Muscle of arm (tissue), 12 donors: ENCODE data around the gene ZBTB38. TPM values are rescaled to one million over a fixed set of nuclear protein-coding genes. Genes with fewer than 3 reads are reported as not detected.

Source experiments
- polyA plus RNA-seq, 12 donors: library from polyadenylated mRNA; unstranded; fragments of 120-200 nt; gene quantifications; one replicate each; pipeline ENCODE4 v1.2.1, GENCODE V29; 2013; ENCODE audit not compliant: insufficient read length in 12 of 12

The ZBTB38 gene
- polyA plus RNA-seq, 12 donors = 17.6 to 37.4 (median 20.8) TPM; not detected in 1

Other genes starting within 250 kb of the ZBTB38 start
- gene PXYLP1, start 136.7 kb upstream of the ZBTB38 start, polyA plus RNA-seq = 10 to 100 TPM in 11 of 12 donors, not detected in 1; 12.6 to 33.9 (median 20.0) TPM
- 10 to 100 TPM in 9 of 12 donors, 1 to 10 TPM in 2, not detected in 1; 7.5 to 19.4 (median 12.8) TPM for gene RASA2, start 118.5 kb downstream of the ZBTB38 start, polyA plus RNA-seq